HEK293 (cell line): Measurements from ENCODE around the gene KRT80.

Source experiments
- CTCF ChIP-seq: fragments of 450-650 bp; formaldehyde crosslinking; IDR thresholded peaks from 2 replicates; pipeline ENCODE4 v1.5.1; 2016; ENCODE audit warnings: missing biosample characterization, missing genetic modification characterization
- ZBTB11 ChIP-seq: fragments of 450-650 bp; formaldehyde crosslinking; conservative IDR thresholded peaks from 2 replicates; pipeline ENCODE4 v1.5.1; 2016; ENCODE audit warnings: low read depth, missing biosample characterization, missing genetic modification characterization
- ZNF549 ChIP-seq: fragments of 450-650 bp; IDR thresholded peaks from 2 replicates; pipeline ENCODE4 v1.5.1; 2018; ENCODE audit warnings: missing biosample characterization, missing genetic modification characterization, mild to moderate bottlenecking, inconsistent platforms, moderate library complexity
- ZNF701 ChIP-seq: fragments of 450-650 bp; formaldehyde crosslinking; IDR thresholded peaks from 2 replicates; pipeline ENCODE4 v1.5.1; 2016; ENCODE audit warnings: missing biosample characterization, missing genetic modification characterization
- ZNF792 ChIP-seq: fragments of 450-650 bp; formaldehyde crosslinking; IDR thresholded peaks from 2 replicates; pipeline ENCODE4 v1.5.1; 2016; ENCODE audit warnings: missing biosample characterization, missing genetic modification characterization

- TF ChIP-seq ZNF549 (tag by site-specific recombination) (no peak), CTCF (tag by site-specific recombination) (no peak), ZBTB11 (no peak), ZNF701 (tag by site-specific recombination) (no peak), ZNF792 (tag by site-specific recombination) (no peak)
Observed at GRCh38 chr12:52197371-52198231, 5.8 kb upstream of the KRT80 start.
